OCI-LY3 (cell line): Measurements from ENCODE around the gene CAPN8.

Source experiments
- H2AFZ ChIP-seq: fragments of 200-600, 300-600 bp; shearing (Covaris generic); 2 replicates; pipeline ENCODE4 v1.6.0; 2014; ENCODE audit warnings: antibody characterized with exemption, low read depth, low read length
- H3K27ac ChIP-seq: fragments of 200-600, 300-600 bp; sonication (generic); 2 replicates; pipeline ENCODE4 v1.5.1; 2014; ENCODE audit warnings: mild to moderate bottlenecking, low read length, moderate library complexity, mixed read lengths
- H3K27me3 ChIP-seq: fragments of 200-600, 300-600 bp; sonication (generic); 2 replicates; pipeline ENCODE4 v1.6.1; 2014; ENCODE audit warnings: low read depth, low read length, mixed read lengths
- H3K36me3 ChIP-seq: fragments of 200-600, 300-600 bp; sonication (generic); replicated peaks from 2 replicates; pipeline ENCODE3; 2014; ENCODE audit warnings: low read depth, low read length, mixed read lengths
- H3K4me1 ChIP-seq: fragments of 300-600, 200-600 bp; sonication (generic); 2 replicates; pipeline ENCODE4 v1.6.1; 2014; ENCODE audit warnings: low read length, mixed read lengths
- H3K4me2 ChIP-seq: fragments of 200-600, 300-600 bp; sonication (generic); 2 replicates; pipeline ENCODE4 v1.6.1; 2014; ENCODE audit warnings: low read length, mixed read lengths
- H3K4me3 ChIP-seq: fragments of 300-600, 200-600 bp; sonication (generic); 2 replicates; pipeline ENCODE4 v1.5.1; 2014; ENCODE audit warnings: antibody characterized with exemption, mild to moderate bottlenecking, low read length, moderate library complexity
- H3K79me2 ChIP-seq: fragments of 300-600, 200-600 bp; shearing (Covaris generic); 2 replicates; pipeline ENCODE4 v1.6.1; 2014; ENCODE audit warnings: mild to moderate bottlenecking, low read length, mixed read lengths
- H3K9ac ChIP-seq: fragments of 300-600, 200-600 bp; shearing (Covaris generic); 2 replicates; pipeline ENCODE4 v1.6.0; 2014; ENCODE audit warnings: mild to moderate bottlenecking, low read length, moderate library complexity
- H3K9me3 ChIP-seq: fragments of 200-600, 300-600 bp; shearing (Covaris generic); 2 replicates; pipeline ENCODE4 v1.6.1; 2014; ENCODE audit warnings: low read length, mixed read lengths; ENCODE audit not compliant: insufficient read depth
- H4K20me1 ChIP-seq: fragments of 200-600, 300-600 bp; sonication (generic); 2 replicates; pipeline ENCODE4 v1.6.1; 2016; ENCODE audit warnings: low read length, mixed read lengths; ENCODE audit not compliant: insufficient read depth
- CTCF ChIP-seq: fragments of 200-600, 300-600 bp; sonication (generic); IDR thresholded peaks from 2 replicates; pipeline ENCODE4 v1.5.1; 2014; ENCODE audit warnings: antibody characterized with exemption, low read length, low read depth
- EZH2phosphoT487 ChIP-seq: fragments of 200-600 bp; shearing (Covaris generic); IDR thresholded peaks from 2 replicates; pipeline ENCODE4 v1.6.1; 2018; ENCODE audit warnings: antibody characterized with exemption, mixed run types, low read depth

The CAPN8 gene

DNA sequence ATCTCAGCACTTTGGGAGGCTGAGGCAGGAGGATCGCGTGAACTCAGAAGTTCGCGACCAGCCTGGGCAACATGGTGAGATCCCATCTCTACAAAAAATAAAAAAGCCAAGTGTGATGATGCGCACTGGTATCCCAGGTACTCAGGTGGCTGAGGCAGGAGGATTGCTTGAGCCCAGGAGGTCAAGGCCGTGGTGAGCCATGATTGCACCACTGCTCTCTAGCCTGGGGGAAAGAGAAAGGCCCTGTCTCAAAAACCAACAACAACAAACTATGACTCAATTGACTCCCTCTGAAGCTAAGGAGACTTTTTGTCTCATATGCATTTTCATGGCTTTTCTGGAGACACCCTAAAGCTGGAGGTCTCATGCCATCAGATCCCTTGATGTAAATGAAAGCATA lies 153.4 kb downstream of the CAPN8 start:
- H4K20me1 ChIP-seq, result no peaks in the 10 kb centered on the region
- H3K4me3 ChIP-seq, result no peak overlapping the region
- no peaks in the 10 kb centered on the region for H3K79me2 ChIP-seq
- no peak overlapping the region for H3K9ac ChIP-seq
- H2AFZ ChIP-seq, result no peak overlapping the region
- no peaks in the 10 kb centered on the region for H3K4me1 ChIP-seq
- no peaks in the 10 kb centered on the region for H3K36me3 ChIP-seq
- H3K9me3 ChIP-seq, result peaks cover 18% of the 10 kb centered on the region; the same call in 1 of the 2 replicates
- H3K27ac ChIP-seq, result no peak overlapping the region
- H3K27me3 ChIP-seq, result peaks cover 17% of the 10 kb centered on the region; the same call in 1 of the 2 replicates
- no peak for TF ChIP-seq EZH2phosphoT487
- TF ChIP-seq CTCF, result no peak
- no peak overlapping the region for H3K4me2 ChIP-seq

DNA sequence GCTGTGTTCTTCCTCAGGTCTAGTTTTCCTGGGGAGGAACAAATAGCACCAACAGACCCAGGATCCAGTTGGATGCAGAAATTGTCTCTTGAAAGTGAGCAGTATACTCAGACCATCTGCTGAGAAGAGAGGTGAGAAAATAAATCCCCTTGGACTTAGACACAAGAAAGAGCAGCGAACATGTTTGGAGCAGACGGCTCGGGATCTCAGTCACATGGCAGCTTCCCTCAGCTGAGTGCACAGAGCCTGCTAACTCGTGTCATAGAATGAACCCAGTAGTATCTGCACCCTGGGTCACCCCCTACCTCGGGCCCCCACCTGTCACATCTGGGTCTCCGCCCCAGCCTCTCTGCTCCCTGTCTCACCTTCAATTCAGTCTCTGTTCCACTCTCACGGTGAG lies 156.7 kb downstream of the CAPN8 start:
- no peak overlapping the region for H3K27ac ChIP-seq
- no peaks in the 10 kb centered on the region for H3K4me1 ChIP-seq
- H3K36me3 ChIP-seq, result no peaks in the 10 kb centered on the region
- no peaks in the 10 kb centered on the region for H4K20me1 ChIP-seq
- no peak overlapping the region for H3K9ac ChIP-seq
- H3K4me3 ChIP-seq, result no peak overlapping the region
- peaks cover 18% of the 10 kb centered on the region; the same call in 1 of the 2 replicates for H3K9me3 ChIP-seq
- no peak overlapping the region for H2AFZ ChIP-seq
- no peaks in the 10 kb centered on the region for H3K79me2 ChIP-seq
- H3K4me2 ChIP-seq, result no peak overlapping the region
- no peak for TF ChIP-seq EZH2phosphoT487
- TF ChIP-seq CTCF, result no peak
- 0 out of 2 replicates have a peak, but pooled peaks cover 8% of the 10 kb centered on the region for H3K27me3 ChIP-seq

DNA sequence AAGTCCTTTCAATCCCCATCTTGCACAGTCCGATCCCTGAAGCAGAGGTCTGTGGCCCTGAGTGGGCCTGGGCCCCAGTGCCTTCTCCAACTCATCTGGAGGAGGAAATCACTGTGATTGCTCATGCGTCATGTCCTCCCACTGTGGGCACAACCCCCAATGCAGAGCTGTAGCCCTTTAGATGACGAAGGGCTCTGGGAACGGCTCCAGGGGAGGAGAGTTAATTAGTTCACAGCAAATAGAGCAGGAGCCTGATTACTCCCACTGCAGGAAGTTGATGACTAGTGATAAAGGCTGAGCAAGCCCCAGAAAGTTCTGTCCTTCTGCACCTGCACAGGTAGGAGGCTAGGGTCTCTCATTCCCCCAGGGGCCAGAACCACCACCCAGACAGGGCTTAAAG lies 160.8 kb downstream of the CAPN8 start:
- Histone ChIP-seq H3K9ac (no peak overlapping the region), H3K27ac (no peak overlapping the region)

GRCh38 chr1:223503348-223503747 lies 162.2 kb downstream of the CAPN8 start:
- H2AFZ ChIP-seq, result no peak overlapping the region
- H3K27me3 ChIP-seq, result no peaks in the 10 kb centered on the region
- H3K4me2 ChIP-seq, result no peak overlapping the region
- no peak overlapping the region for H3K4me3 ChIP-seq
- no peaks in the 10 kb centered on the region for H3K79me2 ChIP-seq
- no peak overlapping the region for H3K9ac ChIP-seq
- H3K4me1 ChIP-seq, result no peaks in the 10 kb centered on the region
- no peaks in the 10 kb centered on the region for H3K9me3 ChIP-seq
- no peak for TF ChIP-seq EZH2phosphoT487
- TF ChIP-seq CTCF, result no peak
- no peaks in the 10 kb centered on the region for H4K20me1 ChIP-seq
- H3K36me3 ChIP-seq, result no peaks in the 10 kb centered on the region
- H3K27ac ChIP-seq, result no peak overlapping the region

More for the DNA sequence above, 160.8 kb downstream of the CAPN8 start:
- H3K27me3 ChIP-seq, result no peaks in the 10 kb centered on the region
- H3K4me1 ChIP-seq, result no peaks in the 10 kb centered on the region
- H2AFZ ChIP-seq, result no peak overlapping the region; the same call in 1 of the 2 replicates
- H3K79me2 ChIP-seq, result no peaks in the 10 kb centered on the region
- no peak overlapping the region for H3K4me2 ChIP-seq
- no peak overlapping the region for H3K4me3 ChIP-seq
- H3K9me3 ChIP-seq, result 0 out of 2 replicates have a peak, but pooled peaks cover under 1% of the 10 kb centered on the region
- no peaks in the 10 kb centered on the region for H4K20me1 ChIP-seq
- TF ChIP-seq EZH2phosphoT487 (no peak), CTCF (no peak)
- no peaks in the 10 kb centered on the region for H3K36me3 ChIP-seq
